Right kidney (tissue), 1 donor: ENCODE results near the gene HIF1AN.
"Not testable (repeated sequence)": the region's sequence is repeated elsewhere in the genome, so short reads cannot be mapped to it uniquely, and the experiment has no call there.

Source experiments
- DNase-seq: peaks from one replicate; pipeline ENCODE4 v3.0.0-alpha.2; 2016

HIF1AN gene

DNA sequence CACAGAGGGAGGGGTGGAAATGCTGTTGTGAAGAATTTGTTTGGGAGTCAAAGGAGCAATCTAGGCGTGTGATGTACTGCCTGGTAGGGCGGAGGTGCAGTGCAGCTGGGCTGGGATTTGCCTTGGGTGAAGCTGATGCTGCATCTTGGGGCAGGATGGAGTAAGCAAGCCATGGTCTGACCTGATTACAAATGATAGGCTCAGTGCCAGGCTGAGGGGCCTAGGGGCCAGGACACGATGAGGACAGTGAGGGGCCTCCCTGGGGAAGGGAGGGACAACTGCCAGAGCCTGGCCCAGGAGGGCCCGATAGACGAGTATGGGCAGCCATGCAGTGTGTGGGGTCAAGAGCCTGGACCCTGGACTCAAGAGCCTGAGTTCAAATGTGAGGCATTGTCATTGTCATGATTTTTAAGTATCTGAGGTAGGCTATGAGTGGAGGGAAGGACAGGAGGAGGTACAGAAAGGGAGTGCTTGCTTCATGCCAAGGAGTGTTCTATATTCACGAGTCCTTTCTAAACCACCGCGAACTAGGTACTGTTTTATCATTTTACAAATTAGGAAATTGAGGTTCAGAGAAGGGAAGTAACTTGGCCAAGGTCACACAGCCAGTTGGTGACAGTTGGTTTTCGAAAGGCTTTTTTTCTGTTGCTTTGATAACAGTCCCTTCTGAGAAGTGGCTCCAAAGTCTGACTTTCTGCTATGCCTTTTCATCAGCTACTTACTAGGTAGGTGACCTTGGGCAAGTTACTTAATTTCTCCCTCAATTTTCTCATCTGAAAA is 29.7 kb downstream of the HIF1AN start:
- no peak for DNase-seq

DNA sequence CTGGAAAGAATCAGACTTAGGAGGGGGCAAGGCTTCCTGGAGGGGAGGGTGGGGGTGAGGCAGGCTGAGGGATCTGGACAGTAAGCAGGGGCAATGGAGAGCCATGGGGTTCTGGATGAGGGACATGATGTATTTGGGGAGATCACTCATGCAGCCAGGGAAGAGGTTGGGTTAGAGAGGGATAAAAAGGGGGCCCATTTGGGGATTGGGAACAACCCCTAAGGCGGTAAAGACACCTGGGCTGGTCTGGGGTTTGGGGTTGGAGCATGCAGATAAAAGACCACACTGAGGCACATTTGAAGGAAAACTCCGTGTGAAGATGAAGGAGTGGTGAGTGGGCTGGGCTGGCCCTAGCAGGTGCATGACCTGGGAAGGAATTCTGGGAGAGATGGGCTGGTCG is 30.8 kb downstream of the HIF1AN start:
- no peak for DNase-seq

DNA sequence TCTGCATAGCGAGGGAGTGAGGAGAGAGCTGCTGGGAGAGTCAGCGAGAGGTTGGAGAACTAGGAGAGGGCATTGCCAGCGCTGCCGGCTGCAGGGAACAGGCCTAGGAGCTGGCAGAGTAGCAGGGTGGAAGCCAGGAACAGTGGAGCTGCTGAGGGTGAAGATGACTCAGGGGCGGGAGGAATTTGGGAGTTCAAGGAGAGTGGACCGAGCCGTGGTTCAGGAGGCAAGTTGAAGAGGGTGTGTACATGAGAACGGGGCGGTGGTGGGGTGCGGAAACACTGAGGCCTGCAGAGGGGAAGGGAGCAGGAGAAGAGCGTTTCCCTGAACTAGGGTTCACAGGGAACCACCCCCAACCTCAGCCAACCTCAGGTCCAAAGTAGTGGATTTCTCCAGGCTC is 31.5 kb downstream of the HIF1AN start:
- no peak for DNase-seq

DNA sequence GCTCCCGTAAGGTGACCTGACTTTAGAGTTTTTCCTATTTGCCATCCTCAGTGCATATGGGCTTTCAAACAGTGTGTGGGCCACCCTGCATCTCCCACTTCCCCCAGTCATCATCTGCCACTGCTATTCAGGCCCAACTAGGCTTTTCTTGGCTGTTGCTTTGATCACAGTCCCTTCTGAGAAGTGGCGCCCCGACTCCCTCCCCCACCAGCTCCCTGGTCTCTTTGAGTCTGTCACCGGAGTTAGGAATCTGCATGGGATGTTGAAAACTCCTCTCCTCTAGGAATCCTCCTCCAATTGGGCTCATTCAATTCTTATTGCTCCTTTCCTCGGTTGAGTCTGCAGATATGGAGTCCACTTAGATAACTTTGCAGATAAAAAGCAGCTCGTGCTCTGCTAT is 32.1 kb downstream of the HIF1AN start:
- DNase-seq, result no peak

DNA sequence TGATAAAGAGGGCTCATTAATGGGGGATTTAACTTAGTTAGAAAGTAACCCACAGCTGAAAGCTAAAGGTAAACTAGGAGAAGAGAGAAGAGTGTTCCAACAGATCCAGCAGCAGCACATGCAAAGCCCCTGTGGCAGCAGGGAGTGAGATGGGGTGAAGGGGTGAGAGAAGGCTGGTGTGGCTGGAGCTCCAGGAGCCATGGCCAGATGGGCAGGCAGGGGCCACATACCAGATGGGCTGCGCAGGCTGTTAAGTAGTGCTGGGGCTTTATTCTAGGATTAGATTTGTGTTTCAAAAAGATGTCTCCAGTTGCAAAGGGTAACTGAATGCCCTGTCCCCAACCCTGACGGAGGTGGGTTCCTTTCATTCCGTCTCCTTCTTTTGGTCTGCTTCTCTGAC is 33.2 kb downstream of the HIF1AN start:
- DNase-seq, result no peak

DNA sequence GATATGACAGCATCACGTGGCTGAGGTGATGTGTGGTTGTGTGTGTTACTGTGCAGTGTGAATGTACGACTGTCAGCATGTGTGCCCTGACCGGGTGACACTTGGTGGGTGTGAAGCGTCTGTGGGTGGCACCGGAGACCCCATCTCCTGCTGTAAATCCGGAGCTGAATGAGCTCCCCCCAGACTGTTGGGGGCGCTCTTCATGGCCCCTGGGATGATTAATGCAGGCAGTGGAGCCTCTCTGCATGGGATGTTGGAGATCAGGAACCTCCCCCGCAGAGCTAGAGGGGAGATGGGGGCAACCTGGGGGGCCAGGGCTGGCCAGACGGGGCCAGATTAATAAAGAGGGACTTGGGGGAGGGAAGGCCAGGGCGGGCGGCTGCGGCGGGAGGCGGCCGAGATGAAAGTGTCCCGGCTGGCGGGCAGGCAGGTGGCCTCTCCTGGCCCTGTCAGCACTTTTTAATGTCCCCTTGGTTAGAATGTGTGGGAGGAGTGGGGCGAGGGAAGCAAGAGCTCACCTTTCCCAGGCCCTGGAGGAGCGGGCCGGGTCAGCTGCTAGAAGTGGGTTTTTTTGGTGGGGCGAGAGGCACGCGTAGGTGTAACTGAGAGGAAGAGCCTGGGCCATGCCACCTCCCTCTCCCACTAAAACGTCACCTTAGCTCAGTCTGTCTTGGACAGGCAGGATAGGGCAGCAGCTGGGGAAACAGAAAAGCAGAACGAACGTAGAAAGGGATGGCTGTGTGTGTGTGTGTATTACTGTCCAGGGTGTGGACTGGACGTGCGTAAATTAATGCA is 34.1 kb downstream of the HIF1AN start:
- peak; percentile 76 for DNase-seq

DNA sequence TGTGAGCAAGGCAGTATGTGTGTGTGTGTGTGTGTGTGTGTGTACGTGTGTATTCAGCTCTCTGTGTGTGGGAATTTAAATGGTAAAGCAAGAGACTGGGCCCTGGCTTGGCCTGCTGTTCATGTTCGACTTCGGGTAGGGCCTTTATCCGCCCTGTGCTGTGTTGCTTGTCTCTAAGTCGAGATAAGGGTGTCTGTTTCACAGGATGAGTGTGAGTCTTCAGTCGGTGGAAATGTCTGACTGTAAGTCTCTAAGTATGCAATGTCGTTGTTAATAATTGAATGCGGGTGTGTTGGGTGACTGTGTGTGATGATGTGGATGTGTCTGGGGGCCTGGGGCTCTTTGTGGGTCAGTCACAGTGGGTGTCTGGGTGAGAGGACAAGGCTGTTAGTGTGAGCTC is 34.8 kb downstream of the HIF1AN start:
- DNase-seq, result no peak

DNA sequence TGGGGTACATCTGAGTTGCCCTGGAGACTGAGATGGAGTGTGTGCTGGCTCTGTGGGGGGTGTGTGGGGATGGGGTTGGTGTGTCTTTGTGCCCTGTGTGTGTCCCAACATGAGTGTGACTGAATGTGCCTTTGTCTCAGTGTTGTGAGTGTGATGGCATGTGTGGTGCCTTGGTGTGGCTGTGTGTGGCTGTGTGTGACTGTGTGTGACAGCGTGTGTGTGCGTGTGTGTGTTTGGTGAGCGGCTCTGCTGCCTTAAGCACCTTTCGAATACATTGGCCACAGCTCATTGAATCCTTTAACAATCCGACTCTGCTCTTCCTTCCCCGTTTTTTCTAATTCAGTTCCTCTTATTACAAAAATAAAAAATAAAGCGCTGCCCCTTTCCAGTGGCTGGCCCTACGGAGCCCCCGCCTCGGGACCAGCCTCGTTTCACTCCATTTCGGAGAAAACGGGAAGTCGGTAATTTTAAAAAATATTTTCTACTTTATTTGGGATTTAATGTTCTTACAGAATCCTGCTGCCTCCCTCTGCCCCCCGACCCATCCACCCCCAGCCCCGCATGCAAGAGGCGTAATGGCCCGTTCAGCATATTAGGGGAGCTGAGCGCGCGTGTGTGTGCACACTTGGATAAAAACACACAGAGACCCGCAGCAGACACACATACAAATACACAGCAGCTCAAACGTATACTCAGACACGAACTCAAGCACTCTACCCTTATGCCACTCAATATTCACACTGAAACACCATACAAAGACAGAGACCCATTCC is 35.5 kb downstream of the HIF1AN start:
- peak; percentile 39 for DNase-seq

DNA sequence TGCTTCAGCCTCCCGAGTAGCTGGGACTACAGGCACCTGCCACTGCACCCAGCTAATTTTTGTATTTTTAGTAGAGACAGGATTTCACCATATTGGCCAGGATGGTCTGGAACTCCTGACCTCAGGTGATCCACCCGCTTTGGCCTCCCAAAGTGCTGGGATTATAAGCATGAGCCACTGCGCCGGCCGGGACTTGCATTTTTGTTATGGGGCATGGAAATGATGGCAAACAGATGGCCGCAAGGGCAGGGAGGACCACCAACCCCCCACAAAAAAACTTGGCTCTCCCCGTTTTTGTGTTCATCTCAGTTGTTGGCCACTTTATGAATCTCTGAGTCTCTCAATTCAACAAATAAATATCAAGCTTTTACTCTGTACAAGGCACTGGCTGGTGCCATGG is 39.4 kb downstream of the HIF1AN start:
- not testable (repeated sequence) for DNase-seq

DNA sequence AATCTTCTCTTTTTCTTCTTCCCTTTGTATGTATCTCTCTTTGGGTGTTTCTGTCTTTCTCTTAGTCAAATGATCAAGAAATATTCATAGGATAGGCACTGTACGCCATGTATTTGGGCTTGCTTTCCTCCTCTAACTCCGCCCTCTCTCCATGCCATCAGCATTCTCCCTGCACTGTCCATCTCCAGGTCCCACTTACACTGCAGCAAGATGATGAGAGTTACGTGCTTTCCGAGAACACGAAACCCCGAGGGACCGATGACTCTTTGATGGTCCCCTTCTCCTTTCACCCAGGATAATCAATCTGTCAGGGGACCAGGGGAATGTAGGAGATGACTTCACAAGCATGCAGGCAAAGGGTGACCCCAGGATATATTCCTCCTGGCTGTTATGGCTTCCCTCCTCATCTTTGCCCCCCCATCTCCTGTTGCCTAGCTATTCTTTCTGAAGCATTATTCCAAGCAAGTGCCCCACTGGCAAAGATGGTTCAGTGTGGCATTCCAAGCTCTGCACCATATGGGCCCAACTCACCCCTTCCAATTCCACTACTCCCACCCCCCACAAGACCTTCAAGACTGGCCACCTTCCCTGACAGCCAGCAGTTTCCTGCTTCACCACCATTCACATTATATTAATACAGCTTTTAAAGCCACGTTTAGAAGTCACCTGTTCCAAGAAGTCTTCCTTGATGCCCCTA is 40.0 kb downstream of the HIF1AN start:
- no peak for DNase-seq

DNA sequence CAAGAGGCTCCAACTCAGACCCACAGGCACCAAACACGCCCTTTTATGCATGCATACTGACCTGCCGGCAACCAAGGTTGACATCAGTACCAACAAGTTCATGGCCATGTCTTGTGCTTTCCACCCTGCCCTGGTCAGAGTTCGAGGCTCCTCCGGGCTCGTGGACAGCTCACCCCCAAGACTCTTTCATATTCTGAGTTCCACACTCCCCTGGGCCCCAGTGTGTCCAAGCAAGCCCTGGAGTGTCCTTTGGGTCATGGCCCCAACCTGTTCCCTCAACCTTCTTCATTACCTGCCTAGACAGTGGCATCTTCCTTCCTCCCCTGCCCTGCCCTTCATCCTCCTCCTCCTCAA is 40.5 kb downstream of the HIF1AN start:
- no peak for DNase-seq

DNA sequence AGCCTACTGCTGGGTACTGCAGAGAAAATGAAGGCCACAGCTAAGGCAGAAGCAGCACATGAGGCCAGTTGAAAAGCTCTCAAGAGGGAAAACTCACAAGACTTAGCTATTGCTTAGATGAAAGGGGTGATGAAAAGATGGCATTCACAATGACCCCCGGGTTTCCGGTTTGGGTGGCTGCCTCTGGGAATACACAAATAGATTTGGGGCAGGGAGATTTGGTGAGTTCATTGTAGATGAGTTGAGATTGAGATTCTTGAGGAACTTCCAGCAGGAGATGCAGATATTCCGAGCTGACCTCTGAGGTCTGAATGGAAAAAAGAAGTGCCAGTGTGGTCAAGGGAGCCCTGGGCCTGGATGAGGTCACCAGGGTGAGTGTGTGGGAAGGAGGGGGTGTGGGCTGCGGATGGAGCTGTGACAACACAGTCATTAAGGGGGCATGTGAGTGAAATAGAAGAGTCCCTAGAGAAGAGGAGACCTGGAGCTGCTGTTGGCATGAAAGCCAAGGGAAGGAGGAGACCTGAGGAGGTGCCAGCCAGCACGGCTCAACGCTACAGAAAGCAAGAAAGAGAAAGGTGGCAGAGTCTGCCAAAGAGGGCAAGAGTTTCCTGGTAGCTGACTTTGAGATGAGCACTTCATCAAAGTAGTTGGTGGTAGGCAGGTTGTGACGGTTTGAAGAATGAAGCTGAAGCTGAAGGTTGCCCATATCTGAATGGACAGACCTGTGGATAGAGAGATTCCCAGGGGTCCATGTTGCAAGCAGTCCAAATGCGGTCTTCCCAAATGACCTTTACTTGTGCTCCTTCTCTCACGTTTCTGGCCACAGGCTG is 43.7 kb downstream of the HIF1AN start:
- no peak for DNase-seq

DNA sequence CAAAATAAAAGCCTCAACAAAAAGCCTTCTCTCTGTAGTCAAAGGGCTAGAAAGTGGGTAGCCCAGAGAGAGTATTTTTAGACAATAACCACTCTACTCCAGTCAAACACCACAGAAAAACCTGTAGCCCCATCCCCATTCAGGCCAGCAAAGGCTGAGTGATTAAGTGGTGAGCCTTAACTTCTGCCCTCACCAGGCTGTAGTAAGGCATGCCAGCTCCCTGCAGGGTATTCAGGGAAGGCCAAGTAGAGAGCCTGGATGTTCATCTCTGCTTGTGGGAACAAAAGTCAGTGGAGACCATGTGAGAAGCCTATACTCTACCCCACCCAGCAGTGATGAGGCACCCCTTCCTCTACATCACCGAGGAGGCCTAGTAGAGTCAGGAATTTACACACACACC is 51.2 kb downstream of the HIF1AN start:
- DNase-seq, result no peak

DNA sequence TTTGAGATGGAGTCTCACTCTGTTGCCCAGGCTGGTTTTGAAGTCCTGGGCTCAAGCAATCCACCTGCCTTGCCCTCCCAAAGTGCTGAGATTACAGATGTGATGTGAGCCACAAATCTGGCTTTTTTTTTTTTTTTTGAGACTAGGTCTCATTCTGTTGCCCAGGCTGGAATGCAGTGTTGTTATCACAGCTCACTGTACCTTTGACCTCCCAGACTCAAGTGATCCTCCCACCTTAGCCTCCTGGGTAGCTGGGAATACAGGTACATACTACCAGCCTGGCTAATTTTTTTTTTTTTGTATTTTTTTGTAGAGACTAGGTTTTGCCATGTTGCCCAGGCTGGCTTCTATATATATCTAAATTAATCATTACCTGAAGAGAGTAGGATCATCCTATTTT is 62.4 kb downstream of the HIF1AN start:
- DNase-seq, result no peak

DNA sequence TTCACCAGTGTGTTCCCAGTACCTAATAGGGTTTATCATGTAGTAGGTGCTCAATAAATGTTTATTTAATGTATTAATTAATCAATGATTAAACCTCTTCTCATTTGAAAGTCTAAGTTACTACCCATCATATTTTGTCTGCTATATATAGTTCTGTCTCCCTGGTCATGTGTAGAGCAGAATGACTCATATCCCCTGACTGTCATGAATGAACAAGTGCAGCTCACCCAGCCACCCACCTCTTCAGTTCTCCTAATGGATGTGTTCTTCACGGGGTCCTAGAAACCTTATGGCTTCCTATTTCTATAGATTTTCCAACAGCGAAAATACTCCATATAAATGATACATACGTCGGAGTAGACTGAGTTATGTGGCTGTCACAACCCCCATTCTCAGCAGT is 64.5 kb downstream of the HIF1AN start:
- DNase-seq, result no peak

DNA sequence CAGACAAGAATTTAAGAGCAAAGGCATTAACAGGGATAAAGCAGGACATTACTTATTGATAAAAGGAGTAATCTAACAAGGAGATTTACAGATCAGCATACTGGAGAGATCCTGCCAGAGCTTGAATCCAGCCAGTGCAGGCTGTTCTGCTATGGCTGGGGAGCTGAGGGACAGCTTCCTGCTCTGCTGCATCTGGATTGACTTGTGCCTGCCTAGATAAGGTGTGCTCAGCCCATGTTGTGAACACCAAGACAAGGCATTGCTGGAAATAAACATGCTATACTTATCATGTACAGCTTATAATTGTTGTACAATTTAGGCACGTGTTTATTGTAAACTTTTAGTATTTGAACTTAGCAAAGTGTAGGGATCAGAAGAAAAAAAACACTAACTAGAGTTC is 71.7 kb downstream of the HIF1AN start:
- DNase-seq, result no peak
